ENCODE results near the gene UNC5A.
"Not testable (repeated sequence)": the region's sequence is repeated elsewhere in the genome, so short reads cannot be mapped to it uniquely, and the experiment has no call there.

Gene UNC5A

DNA sequence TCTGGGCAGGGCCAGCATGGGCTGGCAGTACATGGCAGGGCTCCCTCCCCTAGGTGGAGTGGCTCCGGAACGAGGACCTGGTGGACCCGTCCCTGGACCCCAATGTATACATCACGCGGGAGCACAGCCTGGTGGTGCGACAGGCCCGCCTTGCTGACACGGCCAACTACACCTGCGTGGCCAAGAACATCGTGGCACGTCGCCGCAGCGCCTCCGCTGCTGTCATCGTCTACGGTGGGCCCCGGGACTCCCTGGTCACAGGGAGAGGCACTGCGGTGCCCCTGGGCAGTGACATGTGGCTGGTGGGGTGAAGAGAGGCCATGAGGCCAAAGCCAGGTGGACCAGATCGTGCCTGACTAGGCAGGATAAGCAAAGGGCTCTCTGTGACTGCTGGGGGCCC lies 58.4 kb downstream of the UNC5A start:
- 95 to 96% methylated on average over 14 to 20 of the region's 20 CpGs for WGBS, 2 experiments (ENCODE audit: insufficient coverage in 2 of 2)
- Histone ChIP-seq H3K27ac (ENCODE audit: low read depth, low read length, severe bottlenecking) (no peak overlapping the region), H3K36me3 (ENCODE audit: control insufficient read depth, insufficient read depth, low read length) (no peaks in the 10 kb centered on the region), H3K4me3 (ENCODE audit: extremely low read depth, insufficient read depth, low read length, poor library complexity, severe bottlenecking) (no peak overlapping the region), H3K9me3 (ENCODE audit: control insufficient read depth, low read length) (no peaks in the 10 kb centered on the region), H3K4me1 (ENCODE audit: control insufficient read depth, insufficient read depth, low read length, poor library complexity, severe bottlenecking) (no peaks in the 10 kb centered on the region)

GRCh38 chr5:176869501-176870109 lies 59.2 kb downstream of the UNC5A start:
- no peak overlapping the region for H3K27ac ChIP-seq (ENCODE audit: low read depth, low read length, severe bottlenecking)
- H3K36me3 ChIP-seq (ENCODE audit: control insufficient read depth, insufficient read depth, low read length) = no peaks in the 10 kb centered on the region
- H3K9me3 ChIP-seq (ENCODE audit: control insufficient read depth, low read length) = no peaks in the 10 kb centered on the region
- WGBS, 2 experiments (ENCODE audit: insufficient coverage in 2 of 2) = 86 to 91% methylated on average over 32 to 35 of the region's 38 CpGs
- H3K4me1 ChIP-seq (ENCODE audit: control insufficient read depth, insufficient read depth, low read length, poor library complexity, severe bottlenecking) = no peaks in the 10 kb centered on the region
- no peak overlapping the region for H3K4me3 ChIP-seq (ENCODE audit: extremely low read depth, insufficient read depth, low read length, poor library complexity, severe bottlenecking)

DNA sequence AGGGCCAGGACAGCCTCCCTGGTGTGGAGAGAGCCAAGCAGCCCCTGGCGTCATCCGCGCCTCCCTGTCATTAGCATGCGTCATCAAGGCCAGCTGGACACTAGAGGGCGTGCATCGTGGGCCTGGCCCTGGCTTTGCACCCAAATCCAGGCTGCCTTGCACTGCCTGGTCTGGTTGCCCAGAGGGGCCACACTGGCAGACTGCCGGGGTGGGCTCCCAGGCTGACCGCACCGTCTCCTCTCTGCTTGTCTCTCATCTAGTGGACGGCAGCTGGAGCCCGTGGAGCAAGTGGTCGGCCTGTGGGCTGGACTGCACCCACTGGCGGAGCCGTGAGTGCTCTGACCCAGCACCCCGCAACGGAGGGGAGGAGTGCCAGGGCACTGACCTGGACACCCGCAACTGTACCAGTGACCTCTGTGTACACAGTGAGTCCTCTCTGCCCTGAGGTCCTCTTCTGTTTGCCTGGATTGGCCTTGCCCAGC lies 59.8 kb downstream of the UNC5A start:
- Histone ChIP-seq H3K4me3 (ENCODE audit: extremely low read depth, insufficient read depth, low read length, poor library complexity, severe bottlenecking) (no peak overlapping the region), H3K27ac (ENCODE audit: low read depth, low read length, severe bottlenecking) (no peak overlapping the region)
- 63 to 68% methylated on average over 16 to 17 of the region's 17 CpGs for WGBS, 2 experiments (ENCODE audit: insufficient coverage in 2 of 2)

DNA sequence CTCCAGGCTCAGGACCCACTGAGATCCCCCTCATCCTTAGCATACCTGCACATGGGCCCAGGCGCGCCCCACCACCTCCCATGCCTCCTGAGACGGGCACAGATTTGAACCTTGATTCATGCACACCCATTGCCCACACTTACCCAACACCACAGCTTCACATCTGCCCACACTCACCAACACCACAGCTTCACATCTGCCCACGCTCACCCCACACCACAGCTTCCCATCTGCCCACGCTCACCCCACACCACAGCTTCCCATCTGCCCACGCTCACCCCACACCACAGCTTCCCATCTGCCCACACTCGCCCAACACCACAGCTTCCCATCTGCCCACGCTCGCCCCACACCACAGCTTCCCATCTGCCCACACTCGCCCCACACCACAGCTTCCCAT lies 60.3 kb downstream of the UNC5A start:
- H3K9me3 ChIP-seq (ENCODE audit: control insufficient read depth, low read length); H3K4me1 ChIP-seq (ENCODE audit: control insufficient read depth, insufficient read depth, low read length, poor library complexity, severe bottlenecking); H3K27ac ChIP-seq (ENCODE audit: low read depth, low read length, severe bottlenecking); H3K4me3 ChIP-seq (ENCODE audit: extremely low read depth, insufficient read depth, low read length, poor library complexity, severe bottlenecking); H3K36me3 ChIP-seq (ENCODE audit: control insufficient read depth, insufficient read depth, low read length): not testable (repeated sequence)
- WGBS, 2 experiments (ENCODE audit: insufficient coverage in 2 of 2) = 50 to 73% methylated on average over 2 to 3 of the region's 10 CpGs

More for the DNA sequence above, 59.8 kb downstream of the UNC5A start:
- Histone ChIP-seq H3K36me3 (ENCODE audit: control insufficient read depth, insufficient read depth, low read length) (no peaks in the 10 kb centered on the region), H3K4me1 (ENCODE audit: control insufficient read depth, insufficient read depth, low read length, poor library complexity, severe bottlenecking) (no peaks in the 10 kb centered on the region), H3K9me3 (ENCODE audit: control insufficient read depth, low read length) (no peaks in the 10 kb centered on the region)

DNA sequence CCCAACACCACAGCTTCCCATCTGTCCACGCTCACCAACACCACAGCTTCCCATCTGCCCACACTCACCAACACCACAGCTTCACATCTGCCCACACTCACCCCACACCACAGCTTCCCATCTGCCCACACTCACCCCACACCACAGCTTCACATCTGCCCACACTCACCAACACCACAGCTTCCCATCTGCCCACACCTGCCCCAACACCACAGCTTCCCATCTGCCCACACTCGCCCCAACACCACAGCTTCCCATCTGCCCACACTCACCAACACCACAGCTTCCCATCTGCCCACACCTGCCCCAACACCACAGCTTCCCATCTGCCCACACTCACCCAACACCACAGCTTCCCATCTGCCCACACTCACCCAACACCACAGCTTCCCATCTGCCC lies 62.2 kb downstream of the UNC5A start:
- H3K4me1 ChIP-seq (ENCODE audit: control insufficient read depth, insufficient read depth, low read length, poor library complexity, severe bottlenecking) = not testable (repeated sequence)

GRCh38 chr5:176873011-176873410 lies 62.7 kb downstream of the UNC5A start:
- not testable (repeated sequence) for H3K36me3 ChIP-seq (ENCODE audit: control insufficient read depth, insufficient read depth, low read length); H3K4me3 ChIP-seq (ENCODE audit: extremely low read depth, insufficient read depth, low read length, poor library complexity, severe bottlenecking); H3K27ac ChIP-seq (ENCODE audit: low read depth, low read length, severe bottlenecking); H3K9me3 ChIP-seq (ENCODE audit: control insufficient read depth, low read length); H3K4me1 ChIP-seq (ENCODE audit: control insufficient read depth, insufficient read depth, low read length, poor library complexity, severe bottlenecking)
- WGBS, 2 experiments (ENCODE audit: insufficient coverage in 2 of 2) = no CpG with 5 or more reads among the region's 2 CpGs

More for the DNA sequence above, 62.2 kb downstream of the UNC5A start:
- WGBS, 2 experiments (ENCODE audit: insufficient coverage in 2 of 2) = 67% methylated on average over 1 of the region's 2 CpGs; no CpG with 5 or more reads in 1 of the 2 experiments
- H3K4me3 ChIP-seq (ENCODE audit: extremely low read depth, insufficient read depth, low read length, poor library complexity, severe bottlenecking); H3K36me3 ChIP-seq (ENCODE audit: control insufficient read depth, insufficient read depth, low read length); H3K9me3 ChIP-seq (ENCODE audit: control insufficient read depth, low read length); H3K27ac ChIP-seq (ENCODE audit: low read depth, low read length, severe bottlenecking): not testable (repeated sequence)

DNA sequence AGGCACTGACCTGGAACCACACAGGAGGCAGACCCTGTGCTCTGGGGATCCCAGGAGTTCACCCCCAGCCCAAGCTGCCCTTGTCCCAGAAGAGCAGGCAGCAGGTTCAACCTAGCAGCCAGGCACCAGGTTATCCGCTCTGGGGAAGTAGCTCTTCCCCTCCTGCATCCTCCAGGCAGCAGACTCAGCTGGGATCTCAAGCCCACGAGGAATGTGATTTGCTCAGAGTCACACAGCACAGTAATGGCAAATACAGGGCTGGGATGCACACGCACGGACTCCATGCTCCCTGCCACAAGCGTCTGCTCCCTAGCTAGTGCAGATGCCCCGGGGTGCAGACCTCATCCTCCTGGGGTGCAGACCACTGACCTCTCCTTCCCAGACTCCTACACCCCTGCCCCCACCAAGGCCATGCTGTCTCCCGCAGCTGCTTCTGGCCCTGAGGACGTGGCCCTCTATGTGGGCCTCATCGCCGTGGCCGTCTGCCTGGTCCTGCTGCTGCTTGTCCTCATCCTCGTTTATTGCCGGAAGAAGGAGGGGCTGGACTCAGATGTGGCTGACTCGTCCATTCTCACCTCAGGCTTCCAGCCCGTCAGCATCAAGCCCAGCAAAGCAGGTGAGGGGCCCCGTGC lies 63.3 kb downstream of the UNC5A start:
- Histone ChIP-seq H3K9me3 (ENCODE audit: control insufficient read depth, low read length) (no peaks in the 10 kb centered on the region), H3K4me3 (ENCODE audit: extremely low read depth, insufficient read depth, low read length, poor library complexity, severe bottlenecking) (no peak overlapping the region), H3K27ac (ENCODE audit: low read depth, low read length, severe bottlenecking) (no peak overlapping the region), H3K4me1 (ENCODE audit: control insufficient read depth, insufficient read depth, low read length, poor library complexity, severe bottlenecking) (no peaks in the 10 kb centered on the region), H3K36me3 (ENCODE audit: control insufficient read depth, insufficient read depth, low read length) (no peaks in the 10 kb centered on the region)
- WGBS, 2 experiments (ENCODE audit: insufficient coverage in 2 of 2) = 84 to 86% methylated on average over 13 to 16 of the region's 16 CpGs

DNA sequence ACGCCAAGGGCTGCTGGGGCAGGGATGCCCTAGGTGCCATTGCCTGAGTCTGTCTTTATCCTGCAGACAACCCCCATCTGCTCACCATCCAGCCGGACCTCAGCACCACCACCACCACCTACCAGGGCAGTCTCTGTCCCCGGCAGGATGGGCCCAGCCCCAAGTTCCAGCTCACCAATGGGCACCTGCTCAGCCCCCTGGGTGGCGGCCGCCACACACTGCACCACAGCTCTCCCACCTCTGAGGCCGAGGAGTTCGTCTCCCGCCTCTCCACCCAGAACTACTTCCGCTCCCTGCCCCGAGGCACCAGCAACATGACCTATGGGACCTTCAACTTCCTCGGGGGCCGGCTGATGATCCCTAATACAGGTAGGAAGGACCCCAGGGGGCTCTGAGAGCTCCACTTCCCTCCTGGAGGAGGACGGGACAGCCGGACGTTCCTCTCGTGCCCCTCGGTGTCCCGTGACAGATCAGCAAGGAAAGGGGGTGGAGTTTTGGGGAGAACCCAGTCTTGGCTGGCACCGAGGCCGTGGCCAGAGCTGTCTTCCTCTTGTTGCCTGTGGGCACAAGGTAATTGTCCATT lies 63.9 kb downstream of the UNC5A start:
- no peaks in the 10 kb centered on the region for H3K36me3 ChIP-seq (ENCODE audit: control insufficient read depth, insufficient read depth, low read length)
- no peaks in the 10 kb centered on the region for H3K4me1 ChIP-seq (ENCODE audit: control insufficient read depth, insufficient read depth, low read length, poor library complexity, severe bottlenecking)
- no peaks in the 10 kb centered on the region for H3K9me3 ChIP-seq (ENCODE audit: control insufficient read depth, low read length)
- H3K4me3 ChIP-seq (ENCODE audit: extremely low read depth, insufficient read depth, low read length, poor library complexity, severe bottlenecking) = no peak overlapping the region
- no peak overlapping the region for H3K27ac ChIP-seq (ENCODE audit: low read depth, low read length, severe bottlenecking)
- WGBS, 2 experiments (ENCODE audit: insufficient coverage in 2 of 2) = 94 to 96% methylated on average over 5 to 11 of the region's 20 CpGs

DNA sequence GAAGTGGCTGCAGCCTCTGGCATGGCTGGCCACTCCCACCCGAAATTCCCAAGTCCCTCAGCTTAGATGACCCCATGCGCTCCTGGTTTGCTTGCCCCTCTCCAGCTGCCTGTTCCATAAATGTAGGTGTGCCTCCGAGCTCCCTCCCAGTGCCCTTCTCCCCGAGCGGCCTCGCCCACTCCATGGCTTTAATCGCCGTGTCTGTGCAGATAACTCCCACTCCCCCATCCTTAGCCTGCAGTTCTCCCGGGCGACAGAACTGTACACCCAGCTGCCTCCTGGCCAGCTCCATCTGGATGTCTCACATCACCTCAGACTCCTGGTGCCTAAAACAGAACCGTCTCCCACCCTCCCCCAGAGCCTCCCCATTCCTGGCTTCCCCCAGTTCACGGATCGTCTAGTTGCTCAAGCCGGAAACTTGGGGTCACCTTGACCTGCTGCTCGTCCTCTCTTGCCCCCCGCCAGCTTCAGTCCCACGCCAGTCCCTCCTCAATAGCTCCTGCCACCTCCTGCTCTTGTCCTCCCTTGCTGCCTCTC lies 64.7 kb downstream of the UNC5A start:
- Histone ChIP-seq H3K4me3 (ENCODE audit: extremely low read depth, insufficient read depth, low read length, poor library complexity, severe bottlenecking) (no peak overlapping the region), H3K36me3 (ENCODE audit: control insufficient read depth, insufficient read depth, low read length) (no peaks in the 10 kb centered on the region), H3K9me3 (ENCODE audit: control insufficient read depth, low read length) (no peaks in the 10 kb centered on the region), H3K27ac (ENCODE audit: low read depth, low read length, severe bottlenecking) (no peak overlapping the region), H3K4me1 (ENCODE audit: control insufficient read depth, insufficient read depth, low read length, poor library complexity, severe bottlenecking) (no peaks in the 10 kb centered on the region)
- 89 to 90% methylated on average over 17 of the region's 17 CpGs for WGBS, 2 experiments (ENCODE audit: insufficient coverage in 2 of 2)

GRCh38 chr5:176875783-176876505 lies 65.6 kb downstream of the UNC5A start:
- H3K27ac ChIP-seq (ENCODE audit: low read depth, low read length, severe bottlenecking) = no peak overlapping the region
- H3K4me3 ChIP-seq (ENCODE audit: extremely low read depth, insufficient read depth, low read length, poor library complexity, severe bottlenecking) = no peak overlapping the region
- H3K4me1 ChIP-seq (ENCODE audit: control insufficient read depth, insufficient read depth, low read length, poor library complexity, severe bottlenecking) = no peaks in the 10 kb centered on the region
- H3K36me3 ChIP-seq (ENCODE audit: control insufficient read depth, insufficient read depth, low read length) = no peaks in the 10 kb centered on the region
- H3K9me3 ChIP-seq (ENCODE audit: control insufficient read depth, low read length) = no peaks in the 10 kb centered on the region
- 67 to 74% methylated on average over 5 to 24 of the region's 27 CpGs for WGBS, 2 experiments (ENCODE audit: insufficient coverage in 2 of 2)
